B cell (primary cell): ENCODE measurements around the gene IL6ST.

ENCODE experiments used
- EZH2 ChIP-seq: IDR thresholded peaks from 2 replicates; pipeline ENCODE4 v1.6.1; 2012; ENCODE audit warnings: borderline replicate concordance, low read depth, mild to moderate bottlenecking, moderate library complexity, low read length; ENCODE audit not compliant: insufficient read depth, poor library complexity, severe bottlenecking
- TF ChIP-seq, protein P1 (sequence below): fragments of 200-600 bp; IDR thresholded peaks from one replicate; pipeline ENCODE4 v1.8.0; 2022; ENCODE audit warnings: antibody characterized with exemption, mild to moderate bottlenecking

DNA sequence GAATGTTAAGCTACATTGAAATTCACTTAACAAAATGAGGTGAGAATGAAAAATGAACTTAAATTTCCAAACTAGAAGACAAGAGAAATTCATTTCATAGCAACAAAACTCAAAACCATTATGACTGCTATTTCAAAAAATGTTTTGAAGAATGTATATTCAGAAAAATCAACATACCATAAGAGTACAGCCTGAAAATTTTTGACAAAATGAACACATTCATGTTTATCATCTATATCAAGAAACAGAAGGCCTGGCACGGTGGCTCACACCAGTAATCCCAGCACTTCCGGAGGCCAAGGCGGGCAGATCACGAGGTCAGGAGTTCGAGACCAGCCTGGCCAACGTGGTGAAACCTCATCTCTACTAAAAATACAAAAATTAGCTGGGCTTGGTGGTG, 4.2 kb upstream of the IL6ST start:
- TF ChIP-seq, protein P1, sequence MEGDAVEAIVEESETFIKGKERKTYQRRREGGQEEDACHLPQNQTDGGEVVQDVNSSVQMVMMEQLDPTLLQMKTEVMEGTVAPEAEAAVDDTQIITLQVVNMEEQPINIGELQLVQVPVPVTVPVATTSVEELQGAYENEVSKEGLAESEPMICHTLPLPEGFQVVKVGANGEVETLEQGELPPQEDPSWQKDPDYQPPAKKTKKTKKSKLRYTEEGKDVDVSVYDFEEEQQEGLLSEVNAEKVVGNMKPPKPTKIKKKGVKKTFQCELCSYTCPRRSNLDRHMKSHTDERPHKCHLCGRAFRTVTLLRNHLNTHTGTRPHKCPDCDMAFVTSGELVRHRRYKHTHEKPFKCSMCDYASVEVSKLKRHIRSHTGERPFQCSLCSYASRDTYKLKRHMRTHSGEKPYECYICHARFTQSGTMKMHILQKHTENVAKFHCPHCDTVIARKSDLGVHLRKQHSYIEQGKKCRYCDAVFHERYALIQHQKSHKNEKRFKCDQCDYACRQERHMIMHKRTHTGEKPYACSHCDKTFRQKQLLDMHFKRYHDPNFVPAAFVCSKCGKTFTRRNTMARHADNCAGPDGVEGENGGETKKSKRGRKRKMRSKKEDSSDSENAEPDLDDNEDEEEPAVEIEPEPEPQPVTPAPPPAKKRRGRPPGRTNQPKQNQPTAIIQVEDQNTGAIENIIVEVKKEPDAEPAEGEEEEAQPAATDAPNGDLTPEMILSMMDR, result no peak
- no peak for TF ChIP-seq EZH2
